GM12878 (cell line): ENCODE results near the gene NGB. TPM values are rescaled to one million over a fixed set of nuclear protein-coding genes. Genes with fewer than 3 reads are reported as not detected.

Experiments used
- ATAC-seq: fragments of 200-7000 bp; cut with Tn5 transposase; 3 replicates; pipeline ENCODE4 v1.9.1; 2020; ENCODE audit warnings: mild to moderate bottlenecking, moderate library complexity
- BruUV-seq: library from RNA; stranded (reverse); fragments of 400-500 nt; replicated peaks from 2 replicates; lab custom pipeline; 2021; lab: Mats Ljungman, UMichigan
- CTCF ChIA-PET: fragments of 300-600 bp; sonication (Branson Sonifier 250); formaldehyde crosslinking; extraction: SDS; loops from one replicate; lab custom pipeline; 2021; ENCODE audit warnings: inconsistent platforms; lab: Yijun Ruan, JAX
- POLR2A ChIA-PET: fragments of 350-600 bp; formaldehyde crosslinking; extraction: SDS; loops from one replicate; lab custom pipeline; 2021; ENCODE audit warnings: inconsistent platforms; lab: Charles Lee
- RAD21 ChIA-PET: fragments of 300-600 bp; sonication (Branson Sonifier 250); formaldehyde crosslinking; loops from one replicate; lab custom pipeline; 2023; ENCODE audit warnings: antibody characterized with exemption; ENCODE audit not compliant: unreplicated experiment; lab: Charles Lee
- SMC1A ChIA-PET: fragments of 300-600 bp; sonication (Branson Sonifier 250); formaldehyde crosslinking; loops from one replicate; lab custom pipeline; 2023; ENCODE audit not compliant: unreplicated experiment, uncharacterized antibody; lab: Charles Lee
- DNase-seq: peaks from one replicate; pipeline ENCODE4 v3.0.0-alpha.2; 2011; ENCODE audit warnings: low read depth, low spot score
- FAIRE-seq: peaks from 3 replicates; lab custom pipeline; 2011; peaks lifted over from hg19 to GRCh38; lab: Jason Lieb, UNC
- H2AFZ ChIP-seq: 2 replicates; pipeline ENCODE4 v1.6.0; 2011; ENCODE audit warnings: low read depth, low read length, control low read depth; ENCODE audit not compliant: control insufficient read depth
- H3K27ac ChIP-seq: 2 replicates; pipeline ENCODE4 v1.5.1; 2011; ENCODE audit warnings: control low read depth; ENCODE audit not compliant: control insufficient read depth, insufficient read depth
- H3K27me3 ChIP-seq, 2 experiments: replicated peaks in 1 of 2; 2 replicates each; pipeline versions ENCODE4 v1.6.0 to v1.6.1; 2011; ENCODE audit warnings: low read length in 1 of 2; ENCODE audit not compliant: control insufficient read depth in 2 of 2, insufficient read depth in 2 of 2
- H3K36me3 ChIP-seq, 2 experiments: 2 replicates each; pipeline ENCODE4 v1.5.1; 2011; ENCODE audit warnings: low read length in 1 of 2; ENCODE audit not compliant: control insufficient read depth in 2 of 2, insufficient read depth in 2 of 2
- H3K4me1 ChIP-seq: 2 replicates; pipeline ENCODE4 v1.6.1; 2011; ENCODE audit warnings: mild to moderate bottlenecking, low read length, moderate library complexity, mixed read lengths; ENCODE audit not compliant: control insufficient read depth, insufficient read depth
- H3K4me2 ChIP-seq: 2 replicates; pipeline ENCODE4 v1.6.0; 2011; ENCODE audit warnings: control low read depth; ENCODE audit not compliant: control insufficient read depth, insufficient read depth
- H3K4me3 ChIP-seq: fragments of 200-600 bp; sonication (generic); 2 replicates; pipeline ENCODE4 v1.5.1; 2016
- H3K79me2 ChIP-seq: 2 replicates; pipeline ENCODE4 v1.6.0; 2011; ENCODE audit warnings: low read length; ENCODE audit not compliant: control insufficient read depth, insufficient read depth
- H3K9ac ChIP-seq: 2 replicates; pipeline ENCODE4 v1.8.0; 2011; ENCODE audit warnings: low read length, control low read depth, mixed read lengths; ENCODE audit not compliant: control insufficient read depth, insufficient read depth
- H3K9me3 ChIP-seq: replicated peaks from 3 replicates; pipeline ENCODE4 v1.5.1; 2011; ENCODE audit warnings: mild to moderate bottlenecking, low read length; ENCODE audit not compliant: control insufficient read depth, insufficient read depth
- H4K20me1 ChIP-seq: 2 replicates; pipeline ENCODE4 v1.6.0; 2011; ENCODE audit not compliant: control insufficient read depth, insufficient read depth
- HDGF ChIP-seq: fragments of 450-650 bp; IDR thresholded peaks from 2 replicates; pipeline ENCODE4 v1.6.1; 2016; ENCODE audit warnings: antibody characterized with exemption
- IKZF2 ChIP-seq, 2 experiments: fragments of 450-650 bp; IDR thresholded peaks; 2 replicates each; pipeline ENCODE4 v1.6.1; 2017; ENCODE audit warnings: mild to moderate bottlenecking in 2 of 2, moderate library complexity in 2 of 2
- KDM1A ChIP-seq: fragments of 200-600 bp; sonication (generic); IDR thresholded peaks from 2 replicates; pipeline ENCODE4 v1.6.1; 2016; ENCODE audit warnings: borderline replicate concordance
- MTA3 ChIP-seq: IDR thresholded peaks from 2 replicates; pipeline ENCODE4 v1.6.1; 2012; ENCODE audit warnings: low read length, inconsistent platforms, borderline replicate concordance
- NBN ChIP-seq: fragments of 450-650 bp; IDR thresholded peaks from 2 replicates; pipeline ENCODE4 v1.6.1; 2016
- NRF1 ChIP-seq: conservative IDR thresholded peaks from 2 replicates; pipeline ENCODE4 v1.6.1; 2011; ENCODE audit warnings: mild to moderate bottlenecking, low read depth, low read length, improper control_type of control experiment
- SUZ12 ChIP-seq: fragments of 200-600 bp; sonication (generic); IDR thresholded peaks from one replicate; pipeline ENCODE4 v1.6.1; 2018; ENCODE audit warnings: antibody characterized with exemption, mild to moderate bottlenecking; ENCODE audit not compliant: unreplicated experiment
- WGBS: methylation state at CpG from one replicate; pipeline ENCODE4 v1.1.6; 2016; ENCODE audit warnings: low lambda C conversion rate; ENCODE audit not compliant: insufficient replicate concordance, insufficient coverage; ENCODE audit errors: missing lambda C conversion rate; 5-methylcytosine and 5-hydroxymethylcytosine counted together
- in situ Hi-C: fragments of 300-500 bp; cut with MboI; formaldehyde crosslinking; loops from 9 replicates; pipeline ENCODE4 v1.14.3; 2018; ENCODE audit warnings: mixed read lengths
- intact Hi-C: fragments of 100-400 bp; cut with micrococcal nuclease; formaldehyde crosslinking; loops from one replicate; pipeline ENCODE4 v1.14.2; 2022; ENCODE audit not compliant: unreplicated experiment
- polyA plus RNA-seq, 11 experiments: library from polyadenylated mRNA; depleted of rRNA in 4 of 11; unstranded in 6 of 11; stranded (reverse) in 5 of 11; fragments of >200 nt; fragmentation: Nextera tagmentation in 4 of 11; fragmentation: Illumina TruSeq in 1 of 11; extraction: Ambion mirVana in 4 of 11; extraction: Trizol in 1 of 11; gene quantifications; 1 replicate in 1 of 11; 2 replicates in 10 of 11; pipeline versions ENCODE4 v1.2.1 to v1.2.3, GENCODE V29; 2011 to 2016; ENCODE audit warnings: inconsistent platforms in 2 of 11, missing spikeins in 2 of 11, low read depth in 1 of 11
- total RNA-seq, 4 experiments: library from RNA; depleted of rRNA in 3 of 4; stranded (reverse); fragments of >200 nt in 3 of 4; fragmentation: Illumina TruSeq in 1 of 4; extraction: Trizol in 1 of 4; gene quantifications; 2 replicates each; pipeline versions ENCODE4 v1.2.1 to v1.2.3, GENCODE V29; 2013 to 2021
- TF ChIP-seq, protein P1 (sequence below): fragments of 150-350 bp; IDR thresholded peaks from 2 replicates; pipeline ENCODE4 v1.6.1; 2014; ENCODE audit warnings: mild to moderate bottlenecking, low read depth, low read length
- TF ChIP-seq, protein P2 (sequence below): IDR thresholded peaks from 2 replicates; pipeline ENCODE4 v1.6.1; 2012; ENCODE audit warnings: mild to moderate bottlenecking, low read depth, low read length

The NGB gene
- total and polyA plus RNA-seq, 10 of the 15 experiments (the other 5 are each of a cell fraction or from before 2014, with no cell fraction given), result 0.19 TPM; not detected in 9

DNA sequence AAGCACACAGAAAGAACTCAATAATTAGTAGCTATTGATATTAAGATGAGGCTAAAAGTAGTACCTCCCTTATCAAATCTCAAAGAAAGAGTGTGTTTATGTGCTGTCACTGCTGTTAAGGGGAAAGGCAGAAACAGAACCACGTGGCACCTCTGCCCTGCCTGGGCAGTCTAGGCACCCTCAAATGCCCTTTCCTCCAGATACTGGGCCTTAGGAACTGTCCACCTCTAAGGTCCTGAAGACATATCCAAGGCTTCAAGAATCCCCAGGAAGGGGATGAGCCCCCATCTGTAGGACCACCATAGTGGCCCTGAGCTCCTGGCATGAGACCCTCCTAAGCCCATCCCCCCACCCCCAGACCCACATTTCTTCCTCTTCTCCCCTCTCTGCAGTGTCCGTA, 29.1 kb downstream of the NGB start:
- no peak for TF ChIP-seq NRF1
- TF ChIP-seq NBN, result no peak
- TF ChIP-seq KDM1A, result no peak
- no peak for TF ChIP-seq HDGF
- no peak for TF ChIP-seq SUZ12
- TF ChIP-seq, protein P1, sequence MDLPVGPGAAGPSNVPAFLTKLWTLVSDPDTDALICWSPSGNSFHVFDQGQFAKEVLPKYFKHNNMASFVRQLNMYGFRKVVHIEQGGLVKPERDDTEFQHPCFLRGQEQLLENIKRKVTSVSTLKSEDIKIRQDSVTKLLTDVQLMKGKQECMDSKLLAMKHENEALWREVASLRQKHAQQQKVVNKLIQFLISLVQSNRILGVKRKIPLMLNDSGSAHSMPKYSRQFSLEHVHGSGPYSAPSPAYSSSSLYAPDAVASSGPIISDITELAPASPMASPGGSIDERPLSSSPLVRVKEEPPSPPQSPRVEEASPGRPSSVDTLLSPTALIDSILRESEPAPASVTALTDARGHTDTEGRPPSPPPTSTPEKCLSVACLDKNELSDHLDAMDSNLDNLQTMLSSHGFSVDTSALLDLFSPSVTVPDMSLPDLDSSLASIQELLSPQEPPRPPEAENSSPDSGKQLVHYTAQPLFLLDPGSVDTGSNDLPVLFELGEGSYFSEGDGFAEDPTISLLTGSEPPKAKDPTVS, result no peak
- no peak for TF ChIP-seq IKZF2 (IDR thresholded peaks at IDR 0.05)
- TF ChIP-seq, protein P2, sequence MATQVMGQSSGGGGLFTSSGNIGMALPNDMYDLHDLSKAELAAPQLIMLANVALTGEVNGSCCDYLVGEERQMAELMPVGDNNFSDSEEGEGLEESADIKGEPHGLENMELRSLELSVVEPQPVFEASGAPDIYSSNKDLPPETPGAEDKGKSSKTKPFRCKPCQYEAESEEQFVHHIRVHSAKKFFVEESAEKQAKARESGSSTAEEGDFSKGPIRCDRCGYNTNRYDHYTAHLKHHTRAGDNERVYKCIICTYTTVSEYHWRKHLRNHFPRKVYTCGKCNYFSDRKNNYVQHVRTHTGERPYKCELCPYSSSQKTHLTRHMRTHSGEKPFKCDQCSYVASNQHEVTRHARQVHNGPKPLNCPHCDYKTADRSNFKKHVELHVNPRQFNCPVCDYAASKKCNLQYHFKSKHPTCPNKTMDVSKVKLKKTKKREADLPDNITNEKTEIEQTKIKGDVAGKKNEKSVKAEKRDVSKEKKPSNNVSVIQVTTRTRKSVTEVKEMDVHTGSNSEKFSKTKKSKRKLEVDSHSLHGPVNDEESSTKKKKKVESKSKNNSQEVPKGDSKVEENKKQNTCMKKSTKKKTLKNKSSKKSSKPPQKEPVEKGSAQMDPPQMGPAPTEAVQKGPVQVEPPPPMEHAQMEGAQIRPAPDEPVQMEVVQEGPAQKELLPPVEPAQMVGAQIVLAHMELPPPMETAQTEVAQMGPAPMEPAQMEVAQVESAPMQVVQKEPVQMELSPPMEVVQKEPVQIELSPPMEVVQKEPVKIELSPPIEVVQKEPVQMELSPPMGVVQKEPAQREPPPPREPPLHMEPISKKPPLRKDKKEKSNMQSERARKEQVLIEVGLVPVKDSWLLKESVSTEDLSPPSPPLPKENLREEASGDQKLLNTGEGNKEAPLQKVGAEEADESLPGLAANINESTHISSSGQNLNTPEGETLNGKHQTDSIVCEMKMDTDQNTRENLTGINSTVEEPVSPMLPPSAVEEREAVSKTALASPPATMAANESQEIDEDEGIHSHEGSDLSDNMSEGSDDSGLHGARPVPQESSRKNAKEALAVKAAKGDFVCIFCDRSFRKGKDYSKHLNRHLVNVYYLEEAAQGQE, result peak; percentile 63; the same call in 1 of the 2 replicates
- no peak for TF ChIP-seq MTA3
- no peak overlapping the region for H3K4me3 ChIP-seq
- ATAC-seq (no peak), FAIRE-seq (no peak), DNase-seq (no peak)
- H3K9ac ChIP-seq, result no peak overlapping the region
- ChIA-PET RAD21 (no interaction called here), SMC1A (no interaction called here), CTCF (no interaction called here), POLR2A (no interaction called here)
- no peak overlapping the region for H2AFZ ChIP-seq
- no peak overlapping the region for H3K4me2 ChIP-seq
- BruUV-seq, result no TSS peak
- no peak overlapping the region for H3K27ac ChIP-seq
- no peaks in the 10 kb centered on the region for H3K36me3 ChIP-seq
- H3K9me3 ChIP-seq, result no peaks in the 10 kb centered on the region
- 36% methylated on average over 2 of the region's 2 CpGs for WGBS
- H3K79me2 ChIP-seq, result no peaks in the 10 kb centered on the region
- intact Hi-C loops, result no loop called here
- H3K27me3 ChIP-seq, result peaks cover 0 to 1% of the 10 kb centered on the region in 2 experiments; a peak in 2 of 4 replicates
- in situ Hi-C loops, result no loop called here
- no peaks in the 10 kb centered on the region for H4K20me1 ChIP-seq
- no peaks in the 10 kb centered on the region for H3K4me1 ChIP-seq
